GM12878 (cell line): ENCODE results near the gene B3GNT4. TPM values are rescaled to one million over a fixed set of nuclear protein-coding genes. Genes with fewer than 3 reads are reported as not detected.

Source experiments
- ATAC-seq: fragments of 200-7000 bp; cut with Tn5 transposase; 3 replicates; pipeline ENCODE4 v1.9.1; 2020; ENCODE audit warnings: mild to moderate bottlenecking, moderate library complexity
- BruUV-seq: library from RNA; stranded (reverse); fragments of 400-500 nt; replicated peaks from 2 replicates; lab custom pipeline; 2021; lab: Mats Ljungman, UMichigan
- CTCF ChIA-PET: fragments of 300-600 bp; sonication (Branson Sonifier 250); formaldehyde crosslinking; extraction: SDS; loops from one replicate; lab custom pipeline; 2021; ENCODE audit warnings: inconsistent platforms; lab: Yijun Ruan, JAX
- POLR2A ChIA-PET: fragments of 350-600 bp; formaldehyde crosslinking; extraction: SDS; loops from one replicate; lab custom pipeline; 2021; ENCODE audit warnings: inconsistent platforms; lab: Charles Lee
- RAD21 ChIA-PET: fragments of 300-600 bp; sonication (Branson Sonifier 250); formaldehyde crosslinking; loops from one replicate; lab custom pipeline; 2023; ENCODE audit warnings: antibody characterized with exemption; ENCODE audit not compliant: unreplicated experiment; lab: Charles Lee
- SMC1A ChIA-PET: fragments of 300-600 bp; sonication (Branson Sonifier 250); formaldehyde crosslinking; loops from one replicate; lab custom pipeline; 2023; ENCODE audit not compliant: unreplicated experiment, uncharacterized antibody; lab: Charles Lee
- DNase-seq: peaks from one replicate; pipeline ENCODE4 v3.0.0-alpha.2; 2011; ENCODE audit warnings: low read depth, low spot score
- FAIRE-seq: peaks from 3 replicates; lab custom pipeline; 2011; peaks lifted over from hg19 to GRCh38; lab: Jason Lieb, UNC
- H2AFZ ChIP-seq: 2 replicates; pipeline ENCODE4 v1.6.0; 2011; ENCODE audit warnings: low read depth, low read length, control low read depth; ENCODE audit not compliant: control insufficient read depth
- H3K27ac ChIP-seq: 2 replicates; pipeline ENCODE4 v1.5.1; 2011; ENCODE audit warnings: control low read depth; ENCODE audit not compliant: control insufficient read depth, insufficient read depth
- H3K27me3 ChIP-seq, 2 experiments: replicated peaks in 1 of 2; 2 replicates each; pipeline versions ENCODE4 v1.6.0 to v1.6.1; 2011; ENCODE audit warnings: low read length in 1 of 2; ENCODE audit not compliant: control insufficient read depth in 2 of 2, insufficient read depth in 2 of 2
- H3K36me3 ChIP-seq, 2 experiments: 2 replicates each; pipeline ENCODE4 v1.5.1; 2011; ENCODE audit warnings: low read length in 1 of 2; ENCODE audit not compliant: control insufficient read depth in 2 of 2, insufficient read depth in 2 of 2
- H3K4me1 ChIP-seq: 2 replicates; pipeline ENCODE4 v1.6.1; 2011; ENCODE audit warnings: mild to moderate bottlenecking, low read length, moderate library complexity, mixed read lengths; ENCODE audit not compliant: control insufficient read depth, insufficient read depth
- H3K4me2 ChIP-seq: 2 replicates; pipeline ENCODE4 v1.6.0; 2011; ENCODE audit warnings: control low read depth; ENCODE audit not compliant: control insufficient read depth, insufficient read depth
- H3K4me3 ChIP-seq: fragments of 200-600 bp; sonication (generic); 2 replicates; pipeline ENCODE4 v1.5.1; 2016
- H3K79me2 ChIP-seq: 2 replicates; pipeline ENCODE4 v1.6.0; 2011; ENCODE audit warnings: low read length; ENCODE audit not compliant: control insufficient read depth, insufficient read depth
- H3K9ac ChIP-seq: 2 replicates; pipeline ENCODE4 v1.8.0; 2011; ENCODE audit warnings: low read length, control low read depth, mixed read lengths; ENCODE audit not compliant: control insufficient read depth, insufficient read depth
- H3K9me3 ChIP-seq: replicated peaks from 3 replicates; pipeline ENCODE4 v1.5.1; 2011; ENCODE audit warnings: mild to moderate bottlenecking, low read length; ENCODE audit not compliant: control insufficient read depth, insufficient read depth
- H4K20me1 ChIP-seq: 2 replicates; pipeline ENCODE4 v1.6.0; 2011; ENCODE audit not compliant: control insufficient read depth, insufficient read depth
- CHD4 ChIP-seq: fragments of 200-600 bp; sonication (generic); IDR thresholded peaks from 2 replicates; pipeline ENCODE4 v1.6.1; 2016; ENCODE audit warnings: mild to moderate bottlenecking
- CREB1 ChIP-seq: IDR thresholded peaks from 2 replicates; pipeline ENCODE4 v1.6.1; 2012; ENCODE audit warnings: low read depth, mild to moderate bottlenecking, inconsistent platforms
- NR2C2 ChIP-seq: IDR thresholded peaks from 2 replicates; pipeline ENCODE4 v1.6.1; 2011; ENCODE audit warnings: borderline replicate concordance, low read depth; ENCODE audit not compliant: control insufficient read depth, insufficient read length
- WGBS: methylation state at CpG from one replicate; pipeline ENCODE4 v1.1.6; 2016; ENCODE audit warnings: low lambda C conversion rate; ENCODE audit not compliant: insufficient replicate concordance, insufficient coverage; ENCODE audit errors: missing lambda C conversion rate; 5-methylcytosine and 5-hydroxymethylcytosine counted together
- in situ Hi-C: fragments of 300-500 bp; cut with MboI; formaldehyde crosslinking; loops from 9 replicates; pipeline ENCODE4 v1.14.3; 2018; ENCODE audit warnings: mixed read lengths
- intact Hi-C: fragments of 100-400 bp; cut with micrococcal nuclease; formaldehyde crosslinking; loops from one replicate; pipeline ENCODE4 v1.14.2; 2022; ENCODE audit not compliant: unreplicated experiment
- polyA plus RNA-seq, 11 experiments: library from polyadenylated mRNA; depleted of rRNA in 4 of 11; unstranded in 6 of 11; stranded (reverse) in 5 of 11; fragments of >200 nt; fragmentation: Nextera tagmentation in 4 of 11; fragmentation: Illumina TruSeq in 1 of 11; extraction: Ambion mirVana in 4 of 11; extraction: Trizol in 1 of 11; gene quantifications; 1 replicate in 1 of 11; 2 replicates in 10 of 11; pipeline versions ENCODE4 v1.2.1 to v1.2.3, GENCODE V29; 2011 to 2016; ENCODE audit warnings: inconsistent platforms in 2 of 11, missing spikeins in 2 of 11, low read depth in 1 of 11
- total RNA-seq, 4 experiments: library from RNA; depleted of rRNA in 3 of 4; stranded (reverse); fragments of >200 nt in 3 of 4; fragmentation: Illumina TruSeq in 1 of 4; extraction: Trizol in 1 of 4; gene quantifications; 2 replicates each; pipeline versions ENCODE4 v1.2.1 to v1.2.3, GENCODE V29; 2013 to 2021
- TF ChIP-seq, protein P1 (sequence below): fragments of 450-650 bp; IDR thresholded peaks from 2 replicates; pipeline ENCODE4 v1.6.1; 2017; ENCODE audit warnings: borderline replicate concordance

B3GNT4 gene
- total and polyA plus RNA-seq, 10 of the 15 experiments (the other 5 are each of a cell fraction or from before 2014, with no cell fraction given): 0.04 to 0.95 (median 0.88) TPM; not detected in 7

DNA sequence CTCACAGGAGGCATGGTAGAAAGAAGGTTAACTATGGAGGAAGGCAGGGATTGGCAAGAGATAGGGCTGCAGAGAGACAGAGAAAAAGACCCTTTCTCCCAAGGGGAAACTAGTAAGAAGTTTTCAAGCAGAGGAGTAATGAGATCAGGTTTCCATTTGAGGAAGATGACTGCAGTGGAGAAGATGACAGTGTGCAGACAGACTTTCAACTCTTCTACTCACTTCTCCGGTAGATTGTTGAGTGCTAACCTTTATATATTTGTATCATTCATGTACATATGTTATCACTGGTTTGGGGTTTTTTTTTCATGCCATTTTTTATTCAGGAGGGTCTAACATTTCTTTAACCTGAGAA, 5.9 kb upstream of the B3GNT4 start (continued):
- TF ChIP-seq NR2C2: no peak

DNA sequence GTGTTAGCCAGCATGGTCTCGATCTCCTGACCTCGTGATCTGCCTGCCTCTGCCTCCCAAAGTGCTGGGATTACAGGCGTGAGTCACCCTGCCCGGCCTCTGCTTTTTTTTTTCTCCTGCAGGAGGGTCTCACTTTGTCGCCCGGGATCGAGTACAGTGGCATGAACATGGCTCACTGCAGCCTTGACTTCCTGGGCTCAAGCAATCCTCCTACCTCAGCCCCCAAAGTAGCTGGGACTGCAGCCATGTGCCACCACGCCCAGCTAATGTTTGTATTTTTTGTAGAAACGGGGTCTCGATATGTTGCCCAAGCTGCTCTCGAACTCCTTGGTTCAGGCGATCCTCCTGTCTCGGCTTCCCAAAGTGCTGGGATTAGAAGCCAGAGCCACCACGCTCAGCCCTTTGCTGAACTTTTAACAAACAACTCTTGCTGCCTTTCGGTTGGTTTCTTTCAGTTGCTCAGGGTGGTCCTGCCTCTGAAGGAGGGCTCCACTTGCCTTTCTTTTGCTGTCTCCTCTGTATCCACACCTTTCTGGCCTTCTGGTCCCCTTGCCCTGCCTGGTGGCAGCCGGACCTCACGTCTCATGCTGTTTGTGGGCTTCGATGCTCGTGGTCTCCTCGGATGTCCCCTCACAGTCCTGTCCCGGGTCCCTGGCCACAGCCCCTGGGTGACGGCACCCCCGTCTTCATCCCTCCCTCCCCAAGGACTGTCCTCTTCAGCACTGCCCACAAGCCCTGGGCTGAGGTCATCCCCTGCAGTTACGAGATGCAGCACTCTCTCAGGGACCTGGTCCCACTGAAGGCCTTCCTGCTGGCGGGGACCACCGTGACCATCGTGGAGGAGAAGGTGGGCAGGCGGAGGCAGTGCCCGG, 3.8 kb upstream of the B3GNT4 start:
- intact Hi-C loops (no loop called here), in situ Hi-C loops (no loop called here)
- Histone ChIP-seq H3K4me3 (no peak overlapping the region), H3K9me3 (peaks cover 3% of the 10 kb centered on the region; the same call in 1 of the 3 replicates), H2AFZ (no peak overlapping the region), H3K79me2 (no peaks in the 10 kb centered on the region), H3K27ac (no peak overlapping the region), H3K9ac (no peak overlapping the region), H3K4me1 (no peaks in the 10 kb centered on the region), H3K27me3 (peaks cover 0 to 5% of the 10 kb centered on the region in 2 experiments; a peak in 3 of 4 replicates), H3K36me3 (no peaks in the 10 kb centered on the region), H4K20me1 (no peaks in the 10 kb centered on the region), H3K4me2 (no peak overlapping the region)
- FAIRE-seq (no peak), ATAC-seq (no peak), DNase-seq (no peak)
- ChIA-PET CTCF (no interaction called here), RAD21 (no interaction called here), SMC1A (no interaction called here), POLR2A (no interaction called here)
- no TSS peak for BruUV-seq
- TF ChIP-seq, protein P1, sequence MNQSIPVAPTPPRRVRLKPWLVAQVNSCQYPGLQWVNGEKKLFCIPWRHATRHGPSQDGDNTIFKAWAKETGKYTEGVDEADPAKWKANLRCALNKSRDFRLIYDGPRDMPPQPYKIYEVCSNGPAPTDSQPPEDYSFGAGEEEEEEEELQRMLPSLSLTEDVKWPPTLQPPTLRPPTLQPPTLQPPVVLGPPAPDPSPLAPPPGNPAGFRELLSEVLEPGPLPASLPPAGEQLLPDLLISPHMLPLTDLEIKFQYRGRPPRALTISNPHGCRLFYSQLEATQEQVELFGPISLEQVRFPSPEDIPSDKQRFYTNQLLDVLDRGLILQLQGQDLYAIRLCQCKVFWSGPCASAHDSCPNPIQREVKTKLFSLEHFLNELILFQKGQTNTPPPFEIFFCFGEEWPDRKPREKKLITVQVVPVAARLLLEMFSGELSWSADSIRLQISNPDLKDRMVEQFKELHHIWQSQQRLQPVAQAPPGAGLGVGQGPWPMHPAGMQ: no peak
- TF ChIP-seq CHD4 (no peak), CREB1 (no peak)
- 52% methylated on average over 29 of the region's 29 CpGs for WGBS
